BLaER1 (cell line): ENCODE data around the gene APC2.
"Not testable (repeated sequence)": the region's sequence is repeated elsewhere in the genome, so short reads cannot be mapped to it uniquely, and the experiment has no call there.

Source experiments
- H3K27ac ChIP-seq: shearing (Covaris generic); formaldehyde crosslinking; 2 replicates; pipeline ENCODE4 v1.8.1; 2022
- H3K27me3 ChIP-seq: shearing (Covaris generic); formaldehyde crosslinking; 2 replicates; pipeline ENCODE4 v1.8.1; 2022
- H3K36me3 ChIP-seq: shearing (Covaris generic); formaldehyde crosslinking; 2 replicates; pipeline ENCODE4 v1.8.1; 2022
- H3K4me1 ChIP-seq: shearing (Covaris generic); formaldehyde crosslinking; 2 replicates; pipeline ENCODE4 v1.8.1; 2022
- H3K4me2 ChIP-seq: shearing (Covaris generic); formaldehyde crosslinking; 2 replicates; pipeline ENCODE4 v1.8.1; 2022
- H3K4me3 ChIP-seq: shearing (Covaris generic); formaldehyde crosslinking; 2 replicates; pipeline ENCODE4 v1.8.1; 2022
- H3K9ac ChIP-seq: shearing (Covaris generic); formaldehyde crosslinking; 2 replicates; pipeline ENCODE4 v1.8.1; 2022
- H3K9me3 ChIP-seq: shearing (Covaris generic); formaldehyde crosslinking; 2 replicates; pipeline ENCODE4 v1.8.1; 2022
- H4K20me1 ChIP-seq: shearing (Covaris generic); formaldehyde crosslinking; 2 replicates; pipeline ENCODE4 v1.8.1; 2022
- Cebpa-rat ChIP-seq: shearing (Covaris generic); IDR thresholded peaks from 2 replicates; pipeline ENCODE4 v1.8.1; 2022

Gene APC2

DNA sequence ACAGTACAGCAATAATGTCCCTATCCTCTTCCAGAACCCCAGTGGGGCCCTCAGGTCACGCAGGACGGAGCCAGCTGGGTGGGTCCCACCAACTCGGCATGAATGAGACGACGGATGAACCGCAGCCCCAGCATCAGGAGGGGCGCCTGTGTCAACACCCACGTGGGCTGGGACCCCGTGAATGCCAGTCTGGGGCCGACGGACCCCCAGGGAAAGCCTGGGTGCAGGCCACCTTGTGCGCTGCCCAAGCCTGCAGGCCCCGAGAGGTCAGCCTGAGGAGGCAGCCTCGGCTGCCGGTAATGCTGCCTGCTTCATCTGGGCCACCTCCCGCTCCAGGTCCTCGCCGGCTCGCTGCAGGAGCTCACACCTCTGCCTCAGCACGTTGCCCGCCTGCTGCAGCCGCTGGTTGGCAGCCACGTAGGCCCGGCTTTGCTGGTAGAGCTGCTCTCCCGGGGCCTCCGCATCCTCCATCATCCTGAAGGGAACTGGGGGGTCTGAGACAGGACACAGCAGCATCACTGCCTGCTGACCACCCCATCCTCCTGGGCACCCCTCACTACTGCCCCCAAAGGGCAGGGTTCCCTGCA lies 24.9 kb downstream of the APC2 start:
- Histone ChIP-seq H4K20me1 (peaks cover 88% of the 10 kb centered on the region), H3K27me3 (peaks cover 37% of the 10 kb centered on the region), H3K4me2 (no peak overlapping the region), H3K36me3 (peaks cover 43% of the 10 kb centered on the region), H3K9ac (no peak overlapping the region), H3K4me3 (no peak overlapping the region), H3K27ac (no peak overlapping the region), H3K9me3 (no peaks in the 10 kb centered on the region), H3K4me1 (peaks cover 47% of the 10 kb centered on the region)
- no peak for TF ChIP-seq Cebpa-rat

DNA sequence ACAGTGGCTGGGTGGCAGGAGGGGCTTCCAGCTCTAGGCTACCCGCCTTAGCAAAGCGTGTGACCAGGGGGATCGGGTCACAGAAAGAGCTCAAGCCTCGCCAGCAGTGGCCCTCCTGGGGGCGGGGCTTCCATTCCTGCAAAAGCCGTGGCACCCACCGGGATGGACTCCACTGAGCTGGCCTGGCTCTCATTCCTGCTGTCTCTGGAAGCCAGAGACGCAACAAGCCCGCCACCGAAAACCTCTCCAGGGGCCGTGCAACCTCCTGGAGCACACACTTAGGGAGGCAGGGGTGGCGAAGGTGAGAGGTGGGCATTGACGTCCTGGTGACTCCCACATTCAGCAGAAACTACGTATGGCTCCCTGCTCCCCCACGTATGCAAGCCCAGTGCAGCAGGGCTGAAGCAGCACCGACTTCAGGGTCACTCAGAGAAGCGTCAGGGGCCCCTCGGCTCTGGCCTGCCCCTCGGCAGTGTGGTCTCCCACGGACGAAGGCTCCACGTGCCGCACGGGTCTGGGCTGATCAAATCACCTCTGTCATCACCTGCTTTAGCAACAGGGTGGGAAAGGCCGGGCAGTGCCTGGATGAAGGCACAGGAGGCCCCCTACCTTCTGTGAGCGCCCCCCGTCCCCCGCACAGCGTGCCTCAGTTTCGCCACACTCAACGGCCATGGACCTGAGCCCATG lies 26.0 kb downstream of the APC2 start:
- H3K4me1 ChIP-seq: peaks cover 47% of the 10 kb centered on the region
- peaks cover 77% of the 10 kb centered on the region for H4K20me1 ChIP-seq
- TF ChIP-seq Cebpa-rat: no peak
- H3K9me3 ChIP-seq: no peaks in the 10 kb centered on the region
- H3K27ac ChIP-seq: no peak overlapping the region
- H3K27me3 ChIP-seq: peaks cover 26% of the 10 kb centered on the region
- H3K36me3 ChIP-seq: peaks cover 43% of the 10 kb centered on the region
- no peak overlapping the region for H3K9ac ChIP-seq
- no peak overlapping the region for H3K4me3 ChIP-seq
- H3K4me2 ChIP-seq: no peak overlapping the region

DNA sequence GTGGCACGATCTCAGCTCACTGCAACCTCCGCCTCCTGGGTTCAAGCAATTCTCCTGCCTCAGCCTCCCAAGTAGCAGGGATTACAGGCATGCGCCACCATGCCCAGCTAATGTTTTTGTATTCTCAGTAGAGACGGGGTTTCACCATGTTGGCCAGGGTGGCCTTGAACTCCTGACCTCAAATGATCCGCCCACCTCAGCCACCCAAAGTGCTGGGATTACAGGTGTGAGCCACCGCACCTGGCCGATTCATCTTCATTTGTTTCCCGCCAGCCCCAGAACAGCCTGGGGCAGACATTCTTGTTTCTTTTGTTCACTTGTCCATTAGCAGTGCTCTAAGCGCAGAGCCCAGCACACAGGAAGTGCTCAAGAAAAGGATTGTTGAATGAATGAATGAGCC lies 27.1 kb downstream of the APC2 start:
- peaks cover 43% of the 10 kb centered on the region for H3K36me3 ChIP-seq
- peaks cover 66% of the 10 kb centered on the region for H4K20me1 ChIP-seq
- not testable (repeated sequence) for H3K27ac ChIP-seq, H3K9ac ChIP-seq, H3K4me3 ChIP-seq, H3K9me3 ChIP-seq
- peak overlapping the region; percentile 95; the same call in 1 of the 2 replicates for H3K4me2 ChIP-seq
- peaks cover 15% of the 10 kb centered on the region for H3K27me3 ChIP-seq
- H3K4me1 ChIP-seq: peaks cover 40% of the 10 kb centered on the region

DNA sequence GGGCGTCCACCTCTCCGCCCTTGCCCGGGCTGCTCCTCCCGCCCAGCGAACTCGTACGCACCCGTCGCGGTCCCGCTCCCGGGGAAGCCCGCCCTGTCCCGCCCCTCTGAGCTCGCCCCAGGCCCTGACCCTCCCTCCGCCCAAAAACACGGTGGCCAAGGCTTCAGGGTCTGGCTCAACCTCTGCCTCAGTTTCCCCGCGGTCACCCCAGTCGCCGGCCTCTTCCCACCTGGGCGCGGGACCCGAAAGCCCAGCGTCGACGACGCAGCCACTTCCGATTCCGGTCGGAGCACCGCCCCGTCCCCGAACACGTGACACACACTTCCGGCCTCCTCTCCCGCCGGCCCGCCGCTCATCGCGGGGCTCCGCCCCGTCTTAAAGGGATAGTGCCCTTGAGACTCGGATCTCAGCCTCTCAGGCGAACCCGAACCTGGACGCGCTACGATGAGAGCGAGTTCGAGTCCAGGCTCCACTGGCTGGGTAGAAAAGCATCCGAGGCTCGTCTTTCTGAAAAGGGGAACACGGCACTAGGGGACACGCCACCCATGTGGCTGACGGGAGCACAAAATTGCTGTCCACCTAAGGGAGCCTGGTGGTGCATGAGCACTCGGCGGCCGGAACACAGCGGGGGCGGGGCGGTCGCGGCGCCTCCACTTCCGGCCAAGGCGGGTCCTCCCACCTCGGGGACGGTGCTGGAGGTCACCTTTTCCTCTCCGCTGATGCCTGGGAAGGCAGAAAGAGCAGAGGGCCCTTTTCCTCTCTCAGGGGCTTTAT lies 29.2 kb downstream of the APC2 start, which contains the start of gene C19orf25:
Gene C19orf25 (minus strand): TSS at position 282 of the 774 bp plus-strand sequence. CDS start 312 bp downstream, outside the sequence.
- Histone ChIP-seq H3K27ac (peak within 1 kb of the TSS; percentile 82), H3K4me3 (peak within 1 kb of the TSS; percentile 84), H3K9ac (peak within 1 kb of the TSS; percentile 85)

DNA sequence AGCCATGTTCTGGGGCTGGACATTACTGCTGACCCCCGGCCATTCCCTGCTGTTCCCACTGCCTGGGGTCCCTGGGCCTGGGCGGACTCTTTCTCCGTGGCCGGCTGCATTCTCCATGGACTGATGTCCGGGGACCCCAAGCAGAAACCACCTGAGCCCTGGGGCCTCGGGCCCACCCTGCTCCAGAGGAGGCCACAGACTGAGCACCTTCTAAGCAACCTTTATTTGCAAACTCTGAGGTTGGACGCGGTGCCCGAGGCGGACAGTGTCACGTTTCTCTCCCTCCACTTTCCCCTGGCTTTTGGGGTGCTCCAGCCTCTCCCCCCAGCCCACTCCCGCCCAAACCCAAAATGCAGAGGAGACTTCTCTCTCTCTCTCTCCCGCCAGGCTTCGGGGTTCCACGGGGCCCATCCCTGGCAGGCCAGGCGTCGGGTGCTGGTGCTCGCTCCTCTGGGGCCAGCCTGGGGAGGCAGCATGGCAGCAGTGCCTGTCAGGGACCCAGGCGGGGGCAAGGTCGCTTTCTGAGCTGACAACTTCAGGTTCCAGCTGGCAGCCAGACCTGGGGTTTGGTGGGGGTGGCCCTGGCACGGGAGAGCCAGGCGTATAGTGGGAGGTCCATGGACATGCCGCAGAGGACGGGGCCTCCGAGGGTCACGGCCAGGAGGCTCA lies 31.4 kb downstream of the APC2 start:
- TF ChIP-seq Cebpa-rat: no peak
- no peaks in the 10 kb centered on the region for H3K9me3 ChIP-seq
- 0 out of 2 replicates have a peak overlapping the region, but pooled peaks have one; percentile 19 for H3K27ac ChIP-seq
- H3K4me3 ChIP-seq: no peak overlapping the region
- peaks cover 11% of the 10 kb centered on the region for H3K36me3 ChIP-seq
- H3K27me3 ChIP-seq: no peaks in the 10 kb centered on the region
- peaks cover 36% of the 10 kb centered on the region for H3K4me1 ChIP-seq
- no peak overlapping the region for H3K9ac ChIP-seq
- H4K20me1 ChIP-seq: peaks cover 23% of the 10 kb centered on the region
- H3K4me2 ChIP-seq: peak overlapping the region; percentile 40

More for the DNA sequence above, 29.2 kb downstream of the APC2 start, which contains the start of gene C19orf25:
- H3K36me3 ChIP-seq: peaks cover 34% of the 10 kb centered on the region
- H3K27me3 ChIP-seq: no peaks in the 10 kb centered on the region
- TF ChIP-seq Cebpa-rat: no peak
- H3K4me2 ChIP-seq: peak within 1 kb of the TSS; percentile 95
- peaks cover 45% of the 10 kb centered on the region for H4K20me1 ChIP-seq
- H3K9me3 ChIP-seq: no peaks in the 10 kb centered on the region
- H3K4me1 ChIP-seq: peaks cover 36% of the 10 kb centered on the region

DNA sequence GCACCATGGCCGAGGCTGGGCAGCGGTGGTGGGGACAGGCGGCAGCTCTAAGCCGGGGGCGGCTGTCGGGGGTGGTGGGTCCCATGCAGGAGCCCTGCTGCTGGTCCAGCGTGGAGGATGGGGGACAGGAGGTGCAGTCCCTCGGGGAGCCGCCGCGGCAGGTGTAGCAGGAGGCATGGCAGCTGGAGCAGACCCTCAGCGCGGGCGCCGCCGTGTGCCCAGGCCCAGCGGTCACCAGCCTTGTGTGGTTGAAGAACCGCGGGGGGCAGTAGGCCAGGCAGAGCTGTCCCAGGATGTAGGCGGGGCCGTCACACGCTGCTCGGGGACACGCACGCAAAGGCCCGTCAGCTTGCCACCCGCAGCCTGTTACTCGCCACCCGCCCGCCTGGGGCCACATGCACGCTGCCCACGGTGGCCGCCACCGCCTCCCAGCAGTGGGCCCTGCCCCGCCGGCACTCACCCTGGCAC lies 32.0 kb downstream of the APC2 start:
- Histone ChIP-seq H3K4me2 (no peak overlapping the region), H3K27me3 (no peaks in the 10 kb centered on the region), H3K9ac (no peak overlapping the region), H3K27ac (no peak overlapping the region), H3K36me3 (peaks cover 9% of the 10 kb centered on the region; the same call in 1 of the 2 replicates), H4K20me1 (peaks cover 17% of the 10 kb centered on the region), H3K4me1 (peaks cover 36% of the 10 kb centered on the region), H3K9me3 (no peaks in the 10 kb centered on the region), H3K4me3 (no peak overlapping the region)
- no peak for TF ChIP-seq Cebpa-rat

DNA sequence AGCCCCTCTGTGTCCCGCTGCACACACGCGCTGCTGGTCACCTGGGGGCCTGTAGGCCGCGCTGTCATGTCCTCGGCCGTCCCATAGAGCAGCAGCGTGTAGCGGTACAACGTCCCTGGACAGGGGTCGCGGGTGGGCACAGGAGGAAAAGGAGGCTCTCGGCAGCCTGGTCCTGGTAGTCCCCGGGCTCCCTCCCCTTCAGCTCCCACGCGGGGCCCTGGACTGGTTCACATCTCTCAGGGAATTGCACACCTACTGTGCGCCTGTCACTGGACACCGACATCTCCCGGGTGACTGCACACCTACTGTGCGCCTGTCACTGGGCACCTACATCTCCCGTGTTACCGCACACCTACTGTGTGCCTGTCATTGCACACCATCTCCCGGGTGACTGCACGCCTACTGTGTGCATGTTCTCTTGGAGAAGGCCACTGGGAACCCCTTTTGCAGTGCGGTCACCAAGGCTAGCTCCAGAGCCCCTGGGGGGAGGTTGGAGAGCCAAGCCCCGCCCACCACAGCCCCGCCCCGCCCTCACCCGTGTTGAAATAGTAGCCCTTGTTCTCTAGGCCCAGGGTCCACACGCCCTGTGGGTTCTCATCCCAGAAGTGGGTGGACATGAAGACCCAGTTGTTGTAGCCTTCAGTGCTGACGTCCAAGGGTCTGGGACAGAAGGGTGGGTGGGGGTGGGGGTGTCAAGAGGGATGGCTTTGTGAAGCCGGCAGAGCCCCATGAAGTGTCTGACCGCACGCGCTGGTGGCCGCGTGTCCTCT lies 32.6 kb downstream of the APC2 start:
- peaks cover 5% of the 10 kb centered on the region; the same call in 1 of the 2 replicates for H3K36me3 ChIP-seq
- H3K4me3 ChIP-seq: no peak overlapping the region
- no peak overlapping the region for H3K4me2 ChIP-seq
- H3K9me3 ChIP-seq: no peaks in the 10 kb centered on the region
- peaks cover 11% of the 10 kb centered on the region for H4K20me1 ChIP-seq
- TF ChIP-seq Cebpa-rat: no peak
- H3K27ac ChIP-seq: no peak overlapping the region
- H3K27me3 ChIP-seq: no peaks in the 10 kb centered on the region
- H3K9ac ChIP-seq: no peak overlapping the region
- H3K4me1 ChIP-seq: peaks cover 30% of the 10 kb centered on the region

DNA sequence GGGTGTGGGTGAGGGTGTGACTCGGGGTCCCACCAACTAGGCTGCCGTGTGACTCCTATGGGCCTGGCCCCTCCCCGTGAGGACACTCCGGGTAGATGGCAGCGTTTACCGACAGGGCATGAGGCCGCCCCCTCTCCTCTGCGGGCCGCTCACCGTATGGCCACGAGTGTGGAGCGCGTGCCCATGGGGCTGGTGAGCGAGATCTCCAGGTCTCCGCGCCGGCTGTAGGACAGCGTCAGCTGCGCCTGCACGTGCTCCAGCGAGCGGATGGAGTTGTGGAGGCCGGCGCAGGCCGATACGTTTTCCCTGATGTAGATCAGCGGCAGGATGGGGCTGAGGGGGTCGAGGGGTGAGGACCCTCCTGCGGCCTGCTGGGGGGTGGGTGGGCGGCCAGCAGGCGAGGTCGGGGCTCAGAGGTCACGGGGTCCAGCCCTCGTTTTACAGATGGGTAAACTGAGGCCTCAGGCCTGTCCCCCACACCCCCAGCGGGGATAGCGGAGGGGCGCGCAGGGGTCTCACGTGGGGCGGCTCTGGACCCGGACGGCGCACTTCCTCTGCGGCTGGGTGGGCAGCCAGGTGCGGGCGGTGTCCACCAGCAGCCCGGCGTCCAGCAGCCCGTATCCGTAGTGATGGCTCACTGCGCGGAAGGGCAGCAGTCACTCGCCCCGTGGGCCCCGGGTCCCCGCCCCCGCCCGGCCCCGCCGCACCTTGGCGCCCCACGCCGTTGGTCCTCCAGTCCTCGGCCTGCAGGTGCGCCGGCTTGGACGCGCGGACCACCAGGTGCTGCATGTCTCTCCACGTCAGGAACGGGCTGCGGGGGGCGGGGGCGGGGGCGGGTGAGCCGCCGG lies 33.4 kb downstream of the APC2 start:
- H3K36me3 ChIP-seq: peaks cover 5% of the 10 kb centered on the region; the same call in 1 of the 2 replicates
- H3K9me3 ChIP-seq: no peaks in the 10 kb centered on the region
- H3K4me1 ChIP-seq: peaks cover 28% of the 10 kb centered on the region
- no peak overlapping the region for H3K9ac ChIP-seq
- no peaks in the 10 kb centered on the region for H3K27me3 ChIP-seq
- H3K4me3 ChIP-seq: no peak overlapping the region
- H4K20me1 ChIP-seq: peaks cover 3% of the 10 kb centered on the region
- H3K27ac ChIP-seq: no peak overlapping the region
- no peak for TF ChIP-seq Cebpa-rat
- H3K4me2 ChIP-seq: no peak overlapping the region
